Neural cell (in vitro differentiated cells): ENCODE results near the gene SCGB2A2. TPM values are rescaled to one million over a fixed set of nuclear protein-coding genes. Genes with fewer than 3 reads are reported as not detected.

ENCODE experiments used
- H2AFZ ChIP-seq: fragments of 200-600, 300-800 bp; sonication (generic), shearing (Covaris generic); 2 replicates; pipeline ENCODE4 v1.6.0; 2014; ENCODE audit warnings: low read depth, mild to moderate bottlenecking, antibody characterized with exemption, low read length, moderate library complexity
- H3F3A ChIP-seq: fragments of 200-600 bp; shearing (Covaris generic); 2 replicates; pipeline ENCODE4 v1.6.1; 2016; ENCODE audit warnings: mild to moderate bottlenecking, moderate library complexity, mixed read lengths, antibody characterized with exemption, low read length; ENCODE audit not compliant: insufficient read depth, poor library complexity, severe bottlenecking
- H3K27ac ChIP-seq: fragments of 200-600, 300-800 bp; sonication (generic), shearing (Covaris generic); 2 replicates; pipeline ENCODE4 v1.5.1; 2014; ENCODE audit warnings: mild to moderate bottlenecking, low read length, moderate library complexity
- H3K27me3 ChIP-seq: fragments of 300-800, 200-600 bp; sonication (generic), shearing (Covaris generic); 2 replicates; pipeline ENCODE4 v1.6.0; 2014; ENCODE audit warnings: mild to moderate bottlenecking, low read depth, low read length, moderate library complexity; ENCODE audit not compliant: insufficient read depth
- H3K36me3 ChIP-seq: fragments of 300-800, 200-600 bp; sonication (generic), shearing (Covaris generic); 2 replicates; pipeline ENCODE4 v1.5.1; 2014; ENCODE audit warnings: mild to moderate bottlenecking, antibody characterized with exemption, low read length, moderate library complexity; ENCODE audit not compliant: insufficient read depth
- H3K4me2 ChIP-seq: fragments of 300-800, 200-600 bp; sonication (generic), shearing (Covaris generic); 2 replicates; pipeline ENCODE4 v1.6.0; 2014; ENCODE audit warnings: mild to moderate bottlenecking, low read length
- H3K4me3 ChIP-seq: fragments of 300-800, 200-600 bp; sonication (generic), shearing (Covaris generic); 2 replicates; pipeline ENCODE4 v1.5.1; 2014; ENCODE audit warnings: mild to moderate bottlenecking, low read length, moderate library complexity
- H3K79me2 ChIP-seq: fragments of 200-600 bp; shearing (Covaris generic); replicated peaks from 2 replicates; pipeline ENCODE4 v1.6.0; 2014; ENCODE audit warnings: mild to moderate bottlenecking, low read length, moderate library complexity; ENCODE audit not compliant: insufficient read depth
- H3K9ac ChIP-seq: fragments of 300-800, 200-600 bp; sonication (generic), shearing (Covaris generic); 2 replicates; pipeline ENCODE4 v1.6.1; 2016; ENCODE audit warnings: mild to moderate bottlenecking, low read length, mixed read lengths
- H3K9me2 ChIP-seq: fragments of 200-600 bp; shearing (Covaris generic); 2 replicates; pipeline ENCODE4 v1.6.1; 2016; ENCODE audit warnings: mild to moderate bottlenecking, low read length, mixed read lengths; ENCODE audit not compliant: insufficient read depth
- H3K9me3 ChIP-seq: fragments of 200-600, 300-800 bp; sonication (generic), shearing (Covaris generic); 2 replicates; pipeline ENCODE4 v1.6.1; 2016; ENCODE audit warnings: mild to moderate bottlenecking, mixed run types, low read length, moderate library complexity, mixed read lengths
- H4K20me1 ChIP-seq: fragments of 200-600 bp; shearing (Covaris generic); 2 replicates; pipeline ENCODE4 v1.6.1; 2016; ENCODE audit warnings: mild to moderate bottlenecking, mixed run types; ENCODE audit not compliant: insufficient read depth
- CTCF ChIP-seq: fragments of 450-650 bp; IDR thresholded peaks from 2 replicates; pipeline ENCODE4 v1.5.1; 2014; ENCODE audit warnings: antibody characterized with exemption, mild to moderate bottlenecking, moderate library complexity; ENCODE audit not compliant: poor library complexity, severe bottlenecking
- EP300 ChIP-seq: fragments of 450-650 bp; conservative IDR thresholded peaks from 2 replicates; pipeline ENCODE4 v1.6.1; 2014; ENCODE audit warnings: antibody characterized with exemption, mild to moderate bottlenecking, moderate library complexity; ENCODE audit not compliant: poor library complexity, severe bottlenecking
- EZH2 ChIP-seq: fragments of 200-600, 300-800 bp; shearing (Covaris generic), sonication (generic); IDR thresholded peaks from 2 replicates; pipeline ENCODE4 v1.6.1; 2014; ENCODE audit warnings: antibody characterized with exemption, low read length, borderline replicate concordance, mild to moderate bottlenecking; ENCODE audit not compliant: insufficient read depth, poor library complexity, severe bottlenecking
- MXI1 ChIP-seq: fragments of 450-650 bp; conservative IDR thresholded peaks from 2 replicates; pipeline ENCODE4 v1.6.1; 2014; ENCODE audit warnings: antibody characterized with exemption, mild to moderate bottlenecking; ENCODE audit not compliant: poor library complexity, severe bottlenecking
- POLR2AphosphoS5 ChIP-seq: IDR thresholded peaks from 2 replicates; pipeline ENCODE4 v1.6.1; 2012
- RAD21 ChIP-seq: fragments of 450-650 bp; conservative IDR thresholded peaks from 2 replicates; pipeline ENCODE4 v1.6.1; 2014; ENCODE audit warnings: antibody characterized with exemption, mild to moderate bottlenecking, moderate library complexity
- REST ChIP-seq: IDR thresholded peaks from 2 replicates; pipeline ENCODE4 v1.6.1; 2012; ENCODE audit warnings: borderline replicate concordance
- SMC3 ChIP-seq: fragments of 450-650 bp; conservative IDR thresholded peaks from 2 replicates; pipeline ENCODE4 v1.6.1; 2014; ENCODE audit warnings: antibody characterized with exemption, mild to moderate bottlenecking, moderate library complexity; ENCODE audit not compliant: poor library complexity
- TAF1 ChIP-seq: IDR thresholded peaks from 2 replicates; pipeline ENCODE4 v1.6.1; 2012; ENCODE audit warnings: low read depth
- polyA plus RNA-seq: library from polyadenylated mRNA; depleted of rRNA; stranded (reverse); fragments of >200 nt; gene quantifications from 2 replicates; pipeline ENCODE4 v1.2.3, GENCODE V29; 2014

Gene SCGB2A2
- polyA plus RNA-seq, 1 donor from 2014 or later, result not detected

- TF ChIP-seq MXI1, result no peak
- no peak for TF ChIP-seq TAF1
- TF ChIP-seq EZH2, result no peak
- TF ChIP-seq SMC3, result no peak
- TF ChIP-seq EP300, result no peak
- no peak for TF ChIP-seq POLR2AphosphoS5
- TF ChIP-seq RAD21, result no peak
- no peak for TF ChIP-seq CTCF
- TF ChIP-seq REST, result no peak
- Histone ChIP-seq H3K27ac (no peak overlapping the region), H3K36me3 (no peaks in the 10 kb centered on the region), H2AFZ (no peak overlapping the region), H4K20me1 (no peaks in the 10 kb centered on the region), H3K27me3 (no peaks in the 10 kb centered on the region), H3K4me3 (no peak overlapping the region), H3K9ac (no peak overlapping the region), H3F3A (no peaks in the 10 kb centered on the region), H3K9me2 (no peaks in the 10 kb centered on the region), H3K79me2 (no peaks in the 10 kb centered on the region), H3K9me3 (no peaks in the 10 kb centered on the region), H3K4me2 (no peak overlapping the region)
These were observed 24.6 kb upstream of the SCGB2A2 start for GRCh38 chr11:62245271-62245753.

GRCh38 chr11:62251698-62252097 lies 18.3 kb upstream of the SCGB2A2 start:
- no peak for TF ChIP-seq RAD21
- no peaks in the 10 kb centered on the region for H4K20me1 ChIP-seq
- no peak overlapping the region for H2AFZ ChIP-seq

GRCh38 chr11:62253999-62254542 lies 15.9 kb upstream of the SCGB2A2 start:
- Histone ChIP-seq H3K36me3 (no peaks in the 10 kb centered on the region), H2AFZ (no peak overlapping the region), H3K9ac (no peak overlapping the region), H3K79me2 (no peaks in the 10 kb centered on the region), H3K27me3 (no peaks in the 10 kb centered on the region), H3K9me3 (no peaks in the 10 kb centered on the region), H3K4me3 (no peak overlapping the region), H3K27ac (no peak overlapping the region), H3F3A (no peaks in the 10 kb centered on the region), H3K4me2 (no peak overlapping the region), H3K9me2 (no peaks in the 10 kb centered on the region), H4K20me1 (no peaks in the 10 kb centered on the region)
- no peak for TF ChIP-seq SMC3
- no peak for TF ChIP-seq POLR2AphosphoS5
- no peak for TF ChIP-seq MXI1
- TF ChIP-seq REST, result no peak
- no peak for TF ChIP-seq RAD21
- TF ChIP-seq EZH2, result no peak
- TF ChIP-seq CTCF, result no peak
- no peak for TF ChIP-seq EP300
- TF ChIP-seq TAF1, result no peak

More at GRCh38 chr11:62251698-62252097, 18.3 kb upstream of the SCGB2A2 start:
- H3K4me3 ChIP-seq, result no peak overlapping the region
- H3K9me2 ChIP-seq, result no peaks in the 10 kb centered on the region
- H3K27ac ChIP-seq, result no peak overlapping the region
- H3K27me3 ChIP-seq, result no peaks in the 10 kb centered on the region
- H3F3A ChIP-seq, result no peaks in the 10 kb centered on the region
- H3K4me2 ChIP-seq, result no peak overlapping the region
- no peak overlapping the region for H3K9ac ChIP-seq
- H3K9me3 ChIP-seq, result no peaks in the 10 kb centered on the region
- H3K36me3 ChIP-seq, result no peaks in the 10 kb centered on the region
- H3K79me2 ChIP-seq, result no peaks in the 10 kb centered on the region
